Mucosa of descending colon (tissue), 3 donors: ENCODE results near the gene MYL3. TPM values are rescaled to one million over a fixed set of nuclear protein-coding genes. Genes with fewer than 3 reads are reported as not detected.

ENCODE experiments used
- ATAC-seq: fragments of 200-7000 bp; cut with Tn5 transposase; one replicate; pipeline ENCODE4 v1.9.1; 2020; ENCODE audit warnings: mild to moderate bottlenecking, moderate library complexity
- DNase-seq, 3 donors: peaks; one replicate each; pipeline ENCODE4 v3.0.0-alpha.2; 2020
- H3K36me3 ChIP-seq: fragments of 200-600 bp; one replicate; pipeline ENCODE4 v1.8.0; 2021; ENCODE audit warnings: low read depth, mild to moderate bottlenecking
- H3K4me1 ChIP-seq: fragments of 200-600 bp; one replicate; pipeline ENCODE4 v1.8.0; 2021; ENCODE audit warnings: low read depth, mild to moderate bottlenecking
- H3K4me3 ChIP-seq: fragments of 200-600 bp; one replicate; pipeline ENCODE4 v1.8.0; 2021; ENCODE audit warnings: mild to moderate bottlenecking
- H3K9me3 ChIP-seq: fragments of 200-600 bp; one replicate; pipeline ENCODE4 v1.8.0; 2021; ENCODE audit warnings: mild to moderate bottlenecking
- intact Hi-C, 2 donors: fragments of 100-400 bp; cut with DNase I in 1 of 2; cut with micrococcal nuclease in 1 of 2; formaldehyde crosslinking; loops; one replicate each; pipeline versions ENCODE4 v1.11.0 to v1.11.1; 2022; cut with DNase I, micrococcal nuclease
- total RNA-seq, 3 donors: library from RNA; stranded (reverse); fragmentation: NEBNext Ultra II Directional in 2 of 3; extraction: Animal tissue kit (Norgen Biotek cat#: 25700) in 2 of 3; gene quantifications; one replicate each; pipeline versions ENCODE4 v1.2.1 to v1.2.4, GENCODE V29; 2021 to 2023
- TF ChIP-seq, protein P1 (sequence below): fragments of 200-600 bp; IDR thresholded peaks from one replicate; pipeline ENCODE4 v1.8.0; 2022; ENCODE audit warnings: antibody characterized with exemption, mild to moderate bottlenecking
- donor health status: DM: no; HTN: no; CAD: no; lungs with moderate emphysema.
- donor health status: DM: no; HTN: no; CAD: no.
- donor health status: DM: no; HTN: yes; CAD: no.

Gene MYL3
- total RNA-seq, 3 donors from 2014 or later = 0.32 to 3.1 (median 1.2) TPM

- ATAC-seq = no peak
- H3K4me1 ChIP-seq = peaks cover 5% of the 10 kb centered on the region
- intact Hi-C loops = loop anchor here in 1 of 2 donors (10.0 kb wide), 1 partner anchor 140 kb away; the partner anchor contains the start of gene TMIE
- DNase-seq = no peak
- H3K4me3 ChIP-seq = no peak overlapping the region
- H3K36me3 ChIP-seq = no peaks in the 10 kb centered on the region
- peaks cover 18% of the 10 kb centered on the region for H3K9me3 ChIP-seq
- TF ChIP-seq, protein P1, sequence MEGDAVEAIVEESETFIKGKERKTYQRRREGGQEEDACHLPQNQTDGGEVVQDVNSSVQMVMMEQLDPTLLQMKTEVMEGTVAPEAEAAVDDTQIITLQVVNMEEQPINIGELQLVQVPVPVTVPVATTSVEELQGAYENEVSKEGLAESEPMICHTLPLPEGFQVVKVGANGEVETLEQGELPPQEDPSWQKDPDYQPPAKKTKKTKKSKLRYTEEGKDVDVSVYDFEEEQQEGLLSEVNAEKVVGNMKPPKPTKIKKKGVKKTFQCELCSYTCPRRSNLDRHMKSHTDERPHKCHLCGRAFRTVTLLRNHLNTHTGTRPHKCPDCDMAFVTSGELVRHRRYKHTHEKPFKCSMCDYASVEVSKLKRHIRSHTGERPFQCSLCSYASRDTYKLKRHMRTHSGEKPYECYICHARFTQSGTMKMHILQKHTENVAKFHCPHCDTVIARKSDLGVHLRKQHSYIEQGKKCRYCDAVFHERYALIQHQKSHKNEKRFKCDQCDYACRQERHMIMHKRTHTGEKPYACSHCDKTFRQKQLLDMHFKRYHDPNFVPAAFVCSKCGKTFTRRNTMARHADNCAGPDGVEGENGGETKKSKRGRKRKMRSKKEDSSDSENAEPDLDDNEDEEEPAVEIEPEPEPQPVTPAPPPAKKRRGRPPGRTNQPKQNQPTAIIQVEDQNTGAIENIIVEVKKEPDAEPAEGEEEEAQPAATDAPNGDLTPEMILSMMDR = no peak
Observed at GRCh38 chr3:46844397-46844796, 18.8 kb downstream of the MYL3 start.

DNA sequence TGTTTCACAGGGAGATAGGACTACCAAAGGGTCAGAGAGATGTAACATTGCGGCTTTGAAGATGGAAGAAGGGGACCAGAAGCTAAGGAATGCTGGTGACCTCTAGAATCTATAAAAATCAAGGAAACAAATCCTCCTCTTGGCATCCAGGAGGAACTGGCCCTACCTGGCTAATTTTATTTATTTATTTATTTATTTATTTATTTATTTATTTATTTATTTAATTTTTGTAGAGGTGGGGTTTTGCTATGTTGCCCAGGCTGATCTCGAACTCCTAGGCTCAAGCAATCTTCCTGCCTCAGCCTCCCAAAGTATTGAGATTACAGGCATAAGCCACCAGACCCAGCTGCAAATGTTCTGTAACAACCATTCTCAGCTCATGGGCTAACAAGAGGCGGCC, 19.7 kb downstream of the MYL3 start:
- Histone ChIP-seq H3K36me3 (no peaks in the 10 kb centered on the region), H3K9me3 (peaks cover 26% of the 10 kb centered on the region), H3K4me1 (peaks cover 5% of the 10 kb centered on the region), H3K4me3 (no peak overlapping the region)
- DNase-seq (no peak), ATAC-seq (no peak)
- TF ChIP-seq, protein P1 = no peak
- intact Hi-C loops = loop anchor here in 1 of 2 donors (10.0 kb wide), 1 partner anchor 139 kb away; the partner anchor contains the start of gene TMIE

DNA sequence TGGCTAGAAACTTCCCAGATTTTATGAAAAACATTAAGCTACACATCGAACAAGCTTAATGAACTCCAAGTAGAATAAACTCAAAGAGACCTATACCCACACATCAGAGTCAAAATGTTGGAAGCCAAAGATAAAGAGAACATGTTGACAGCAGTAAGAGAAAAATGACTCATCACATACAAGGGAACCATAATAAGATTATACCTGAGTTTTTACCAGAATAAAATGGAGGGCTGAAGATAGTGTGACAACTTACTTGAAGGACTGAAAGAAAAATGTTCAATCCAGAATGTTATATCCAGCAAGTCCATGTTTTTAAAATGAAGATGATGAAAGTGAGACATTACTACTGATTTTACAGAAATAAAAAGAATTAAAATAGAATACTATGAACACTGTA, 22.8 kb downstream of the MYL3 start:
- DNase-seq (no peak), ATAC-seq (no peak)
- no peaks in the 10 kb centered on the region for H3K4me1 ChIP-seq
- no peak overlapping the region for H3K4me3 ChIP-seq
- intact Hi-C loops = loop anchor here in 1 of 2 donors (10.0 kb wide), 1 partner anchor 136 kb away; the partner anchor contains the start of gene TMIE
- no peaks in the 10 kb centered on the region for H3K36me3 ChIP-seq
- H3K9me3 ChIP-seq = peaks cover 32% of the 10 kb centered on the region
- TF ChIP-seq, protein P1 = no peak

- H3K4me3 ChIP-seq = no peak overlapping the region
- H3K9me3 ChIP-seq = peaks cover 32% of the 10 kb centered on the region
- no peak for DNase-seq
- intact Hi-C loops = no loop called here
- no peaks in the 10 kb centered on the region for H3K4me1 ChIP-seq
- TF ChIP-seq, protein P1 = no peak
- ATAC-seq = no peak
- H3K36me3 ChIP-seq = no peaks in the 10 kb centered on the region
Observed at GRCh38 chr3:46838301-46838700, 24.9 kb downstream of the MYL3 start.

- intact Hi-C loops = no loop called here
- Histone ChIP-seq H3K9me3 (peaks cover 22% of the 10 kb centered on the region), H3K36me3 (no peaks in the 10 kb centered on the region), H3K4me1 (no peaks in the 10 kb centered on the region), H3K4me3 (no peak overlapping the region)
- TF ChIP-seq, protein P1 = no peak
- ATAC-seq = no peak
- no peak for DNase-seq
Observed at GRCh38 chr3:46835491-46835890, 27.8 kb downstream of the MYL3 start.

GRCh38 chr3:46835054-46835453, 28.2 kb downstream of the MYL3 start:
- Histone ChIP-seq H3K4me1 (no peaks in the 10 kb centered on the region), H3K4me3 (no peak overlapping the region), H3K36me3 (no peaks in the 10 kb centered on the region), H3K9me3 (peaks cover 18% of the 10 kb centered on the region)
- TF ChIP-seq, protein P1 = no peak
- DNase-seq (no peak), ATAC-seq (no peak)
- intact Hi-C loops = no loop called here
